Measurements from ENCODE around the gene MUC5AC. TPM values are rescaled to one million over a fixed set of nuclear protein-coding genes. Genes with fewer than 3 reads are reported as not detected.

Gene MUC5AC
- polyA plus RNA-seq, 1 donor from 2014 or later = not detected

- Histone ChIP-seq H3F3A (ENCODE audit: insufficient read depth, low read length, poor library complexity, severe bottlenecking) (no peaks in the 10 kb centered on the region), H3K9ac (ENCODE audit: low read length) (no peak overlapping the region), H3K27me3 (ENCODE audit: insufficient read depth, low read depth, low read length) (no peaks in the 10 kb centered on the region), H3K9me2 (ENCODE audit: insufficient read depth, low read length) (no peaks in the 10 kb centered on the region), H3K9me3 (ENCODE audit: low read length) (no peaks in the 10 kb centered on the region), H3K4me3 (ENCODE audit: low read length) (no peak overlapping the region), H2AFZ (ENCODE audit: low read depth, low read length) (no peak overlapping the region), H3K4me2 (ENCODE audit: low read length) (no peak overlapping the region), H3K27ac (ENCODE audit: low read length) (no peak overlapping the region), H4K20me1 (ENCODE audit: insufficient read depth) (no peaks in the 10 kb centered on the region), H3K79me2 (replicated peaks; ENCODE audit: insufficient read depth, low read length) (no peaks in the 10 kb centered on the region), H3K36me3 (ENCODE audit: insufficient read depth, low read length) (no peaks in the 10 kb centered on the region)
- TF ChIP-seq TAF1 (IDR thresholded peaks at IDR 0.05; ENCODE audit: low read depth) = no peak
- no peak for TF ChIP-seq REST (IDR thresholded peaks at IDR 0.05; ENCODE audit: borderline replicate concordance)
- no peak for TF ChIP-seq SMC3 (conservative IDR thresholded peaks at IDR 0.05; ENCODE audit: poor library complexity)
- no peak for TF ChIP-seq MXI1 (conservative IDR thresholded peaks at IDR 0.05; ENCODE audit: poor library complexity, severe bottlenecking)
- no peak for TF ChIP-seq RAD21 (conservative IDR thresholded peaks at IDR 0.05)
- no peak for TF ChIP-seq EP300 (conservative IDR thresholded peaks at IDR 0.05; ENCODE audit: poor library complexity, severe bottlenecking)
- no peak for TF ChIP-seq CTCF (IDR thresholded peaks at IDR 0.05; ENCODE audit: poor library complexity, severe bottlenecking)
- TF ChIP-seq EZH2 (IDR thresholded peaks at IDR 0.05; ENCODE audit: borderline replicate concordance, insufficient read depth, low read length, poor library complexity, severe bottlenecking) = no peak
- no peak for TF ChIP-seq POLR2AphosphoS5 (IDR thresholded peaks at IDR 0.05)
Observed at GRCh38 chr11:1235901-1236315, 78.2 kb downstream of the MUC5AC start.

GRCh38 chr11:1236316-1237127 is 78.8 kb downstream of the MUC5AC start:
- Histone ChIP-seq H2AFZ (ENCODE audit: low read depth, low read length) (no peak overlapping the region), H3K79me2 (replicated peaks; ENCODE audit: insufficient read depth, low read length) (no peaks in the 10 kb centered on the region), H3K4me3 (ENCODE audit: low read length) (no peak overlapping the region), H3F3A (ENCODE audit: insufficient read depth, low read length, poor library complexity, severe bottlenecking) (no peaks in the 10 kb centered on the region), H3K27ac (ENCODE audit: low read length) (no peak overlapping the region), H3K4me2 (ENCODE audit: low read length) (no peak overlapping the region), H3K9ac (ENCODE audit: low read length) (no peak overlapping the region), H3K9me2 (ENCODE audit: insufficient read depth, low read length) (no peaks in the 10 kb centered on the region), H3K27me3 (ENCODE audit: insufficient read depth, low read depth, low read length) (no peaks in the 10 kb centered on the region), H4K20me1 (ENCODE audit: insufficient read depth) (no peaks in the 10 kb centered on the region), H3K36me3 (ENCODE audit: insufficient read depth, low read length) (no peaks in the 10 kb centered on the region), H3K9me3 (ENCODE audit: low read length) (no peaks in the 10 kb centered on the region)
- TF ChIP-seq TAF1 (IDR thresholded peaks at IDR 0.05; ENCODE audit: low read depth) (no peak), REST (IDR thresholded peaks at IDR 0.05; ENCODE audit: borderline replicate concordance) (no peak), POLR2AphosphoS5 (IDR thresholded peaks at IDR 0.05) (no peak), SMC3 (conservative IDR thresholded peaks at IDR 0.05; ENCODE audit: poor library complexity) (no peak), EZH2 (IDR thresholded peaks at IDR 0.05; ENCODE audit: borderline replicate concordance, insufficient read depth, low read length, poor library complexity, severe bottlenecking) (no peak), MXI1 (conservative IDR thresholded peaks at IDR 0.05; ENCODE audit: poor library complexity, severe bottlenecking) (no peak), RAD21 (conservative IDR thresholded peaks at IDR 0.05) (no peak), EP300 (conservative IDR thresholded peaks at IDR 0.05; ENCODE audit: poor library complexity, severe bottlenecking) (no peak)
